Hepatocyte (in vitro differentiated cells): ENCODE measurements around the gene RASEF.

Experiments
- CTCF ChIP-seq: fragments of 200-600 bp; sonication (generic); IDR thresholded peaks from 2 replicates; pipeline ENCODE4 v1.5.1; 2016; ENCODE audit warnings: antibody characterized with exemption, mild to moderate bottlenecking; ENCODE audit not compliant: poor library complexity
- EZH2 ChIP-seq: fragments of 200-600 bp; sonication (generic); IDR thresholded peaks from 2 replicates; pipeline ENCODE4 v1.6.1; 2016; ENCODE audit warnings: antibody characterized with exemption, mild to moderate bottlenecking, borderline replicate concordance
- EZH2phosphoT487 ChIP-seq: fragments of 200-600 bp; sonication (generic); IDR thresholded peaks from one replicate; pipeline ENCODE4 v1.6.1; 2018; ENCODE audit warnings: antibody characterized with exemption, mild to moderate bottlenecking, low read depth, moderate library complexity; ENCODE audit not compliant: unreplicated experiment, severe bottlenecking

DNA sequence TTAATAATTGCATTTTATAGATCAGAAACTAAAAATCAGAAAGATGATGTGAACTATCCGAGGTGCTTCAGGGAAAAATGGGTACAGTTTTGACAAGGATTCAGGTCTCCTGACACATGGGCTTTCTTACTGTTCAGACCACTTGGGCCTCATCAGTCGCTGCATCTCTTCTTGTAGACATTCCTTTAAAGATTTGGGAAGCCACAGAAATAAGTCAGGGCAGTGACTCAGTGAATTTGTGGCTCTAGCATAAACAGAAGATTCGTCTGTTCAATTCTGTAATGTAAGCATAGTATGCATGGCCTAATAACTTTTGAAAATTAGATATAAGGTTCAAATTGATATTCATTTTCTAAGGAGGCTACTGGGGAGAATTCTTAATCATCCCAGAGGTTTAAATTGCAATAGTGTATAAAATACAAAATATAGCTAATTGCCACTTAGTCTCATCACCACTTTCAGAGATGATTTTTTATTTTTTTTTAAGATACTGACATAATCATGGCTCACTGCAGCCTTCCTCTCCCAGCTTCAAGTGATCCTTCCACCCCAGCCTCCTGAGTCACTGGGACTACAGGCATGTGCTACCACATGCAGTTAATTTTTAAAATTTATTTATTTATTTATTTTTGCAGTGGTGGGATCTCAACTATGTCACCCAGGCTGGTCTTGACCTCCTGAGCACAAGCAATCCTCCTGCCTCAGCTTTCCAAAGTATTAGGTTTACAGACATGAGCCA is 48.9 kb downstream of the RASEF start:
- TF ChIP-seq EZH2 (no peak), CTCF (no peak), EZH2phosphoT487 (no peak)
